ENCODE results near the gene MDGA2. TPM values are rescaled to one million over a fixed set of nuclear protein-coding genes. Genes with fewer than 3 reads are reported as not detected.

The MDGA2 gene
- total RNA-seq, 1 experiment from 2014 or later: not detected

DNA sequence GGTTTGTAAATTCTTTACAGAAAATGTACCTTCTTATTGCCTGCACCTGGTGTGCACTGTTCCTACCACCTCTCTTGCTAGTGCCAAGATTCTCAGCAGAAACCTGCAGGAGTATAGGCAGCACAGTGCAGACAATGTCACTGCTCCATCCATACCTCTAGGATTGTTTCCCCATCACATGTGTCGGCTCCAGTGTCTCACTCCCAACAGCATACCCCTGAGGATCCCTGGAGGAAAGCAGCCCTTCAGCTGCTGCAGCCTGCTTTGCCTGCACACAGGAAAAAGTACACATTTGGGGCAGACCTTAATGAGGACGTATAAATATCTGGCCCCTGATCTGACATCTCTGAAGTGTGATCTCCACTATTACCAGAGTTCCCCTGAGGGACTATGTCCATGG, 235.5 kb downstream of the MDGA2 start:
- H3K79me2 ChIP-seq (ENCODE audit: low read depth): no peaks in the 10 kb centered on the region
- ChIA-PET CTCF (no interaction called here), POLR2A (ENCODE audit: unreplicated experiment) (no interaction called here)
- no peak for DNase-seq
- no peaks in the 10 kb centered on the region for H3K36me3 ChIP-seq (ENCODE audit: low read depth)
- no peak overlapping the region for H2AFZ ChIP-seq
- no peaks in the 10 kb centered on the region for H3K4me1 ChIP-seq (replicated peaks; ENCODE audit: insufficient read depth)
- H3K4me2 ChIP-seq: no peak overlapping the region
- no peaks in the 10 kb centered on the region for H3K9me3 ChIP-seq (ENCODE audit: insufficient read depth, low read depth)
- H3K9me2 ChIP-seq (ENCODE audit: insufficient read depth): no peaks in the 10 kb centered on the region
- no peak overlapping the region for H3K4me3 ChIP-seq
- no TSS peak for BruUV-seq (replicated peaks)
- TF ChIP-seq EZH2 (IDR thresholded peaks at IDR 0.05; ENCODE audit: low read depth): no peak
- TF ChIP-seq, protein P1, sequence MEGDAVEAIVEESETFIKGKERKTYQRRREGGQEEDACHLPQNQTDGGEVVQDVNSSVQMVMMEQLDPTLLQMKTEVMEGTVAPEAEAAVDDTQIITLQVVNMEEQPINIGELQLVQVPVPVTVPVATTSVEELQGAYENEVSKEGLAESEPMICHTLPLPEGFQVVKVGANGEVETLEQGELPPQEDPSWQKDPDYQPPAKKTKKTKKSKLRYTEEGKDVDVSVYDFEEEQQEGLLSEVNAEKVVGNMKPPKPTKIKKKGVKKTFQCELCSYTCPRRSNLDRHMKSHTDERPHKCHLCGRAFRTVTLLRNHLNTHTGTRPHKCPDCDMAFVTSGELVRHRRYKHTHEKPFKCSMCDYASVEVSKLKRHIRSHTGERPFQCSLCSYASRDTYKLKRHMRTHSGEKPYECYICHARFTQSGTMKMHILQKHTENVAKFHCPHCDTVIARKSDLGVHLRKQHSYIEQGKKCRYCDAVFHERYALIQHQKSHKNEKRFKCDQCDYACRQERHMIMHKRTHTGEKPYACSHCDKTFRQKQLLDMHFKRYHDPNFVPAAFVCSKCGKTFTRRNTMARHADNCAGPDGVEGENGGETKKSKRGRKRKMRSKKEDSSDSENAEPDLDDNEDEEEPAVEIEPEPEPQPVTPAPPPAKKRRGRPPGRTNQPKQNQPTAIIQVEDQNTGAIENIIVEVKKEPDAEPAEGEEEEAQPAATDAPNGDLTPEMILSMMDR (conservative IDR thresholded peaks at IDR 0.05): no peak
- H3K27ac ChIP-seq: no peak overlapping the region
- no peaks in the 10 kb centered on the region for H3F3A ChIP-seq (ENCODE audit: insufficient read depth, low read depth)
- no peaks in the 10 kb centered on the region for H3K27me3 ChIP-seq (ENCODE audit: insufficient read depth, low read depth)
- intact Hi-C loops (cut with micrococcal nuclease; ENCODE audit: unreplicated experiment): loop anchor here (10.0 kb wide), 1 partner anchor 1375 kb away; no protein-coding TSS in a partner anchor
- no peaks in the 10 kb centered on the region for H4K20me1 ChIP-seq (ENCODE audit: insufficient read depth)

DNA sequence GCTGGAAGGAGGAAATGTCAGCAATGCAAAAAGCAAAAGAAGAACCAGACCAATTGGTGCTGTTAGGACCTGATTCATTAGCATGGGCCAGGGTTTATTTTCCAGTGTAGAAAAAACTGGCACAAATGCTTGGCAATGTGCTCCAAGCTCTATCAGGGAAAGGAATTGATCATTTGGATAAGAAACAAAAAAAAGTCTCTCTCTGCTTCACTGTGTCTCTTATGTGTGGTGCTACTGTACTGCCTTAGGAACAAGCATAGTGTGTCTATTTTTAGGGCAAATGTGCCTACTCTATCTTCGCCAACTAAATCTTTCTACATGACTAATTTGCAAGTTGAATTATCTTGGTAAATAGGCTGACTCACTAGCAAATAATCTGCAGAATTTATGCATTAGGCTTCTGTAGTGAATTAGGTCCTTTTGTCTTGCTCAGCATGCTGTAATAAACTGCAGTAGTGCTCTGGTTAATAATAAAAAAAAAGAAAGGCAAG, 236.7 kb downstream of the MDGA2 start:
- BruUV-seq (replicated peaks): no TSS peak
- Histone ChIP-seq H3K4me1 (replicated peaks; ENCODE audit: insufficient read depth) (no peaks in the 10 kb centered on the region), H3K9me2 (ENCODE audit: insufficient read depth) (no peaks in the 10 kb centered on the region), H3K4me2 (no peak overlapping the region), H3K27me3 (ENCODE audit: insufficient read depth, low read depth) (no peaks in the 10 kb centered on the region), H3K9me3 (ENCODE audit: insufficient read depth, low read depth) (no peaks in the 10 kb centered on the region), H2AFZ (no peak overlapping the region), H3F3A (ENCODE audit: insufficient read depth, low read depth) (no peaks in the 10 kb centered on the region), H3K79me2 (ENCODE audit: low read depth) (no peaks in the 10 kb centered on the region), H4K20me1 (ENCODE audit: insufficient read depth) (no peaks in the 10 kb centered on the region), H3K27ac (no peak overlapping the region), H3K36me3 (ENCODE audit: low read depth) (no peaks in the 10 kb centered on the region), H3K4me3 (no peak overlapping the region)
- TF ChIP-seq, protein P1 (conservative IDR thresholded peaks at IDR 0.05): no peak
- TF ChIP-seq EZH2 (IDR thresholded peaks at IDR 0.05; ENCODE audit: low read depth): no peak
- CTCF ChIA-PET: no interaction called here
- POLR2A ChIA-PET (ENCODE audit: unreplicated experiment): no interaction called here
- intact Hi-C loops (cut with micrococcal nuclease; ENCODE audit: unreplicated experiment): loop anchor here (10.0 kb wide), 1 partner anchor 1374 kb away; no protein-coding TSS in a partner anchor
- DNase-seq: peak in 1 of 2 experiments; percentile 40

DNA sequence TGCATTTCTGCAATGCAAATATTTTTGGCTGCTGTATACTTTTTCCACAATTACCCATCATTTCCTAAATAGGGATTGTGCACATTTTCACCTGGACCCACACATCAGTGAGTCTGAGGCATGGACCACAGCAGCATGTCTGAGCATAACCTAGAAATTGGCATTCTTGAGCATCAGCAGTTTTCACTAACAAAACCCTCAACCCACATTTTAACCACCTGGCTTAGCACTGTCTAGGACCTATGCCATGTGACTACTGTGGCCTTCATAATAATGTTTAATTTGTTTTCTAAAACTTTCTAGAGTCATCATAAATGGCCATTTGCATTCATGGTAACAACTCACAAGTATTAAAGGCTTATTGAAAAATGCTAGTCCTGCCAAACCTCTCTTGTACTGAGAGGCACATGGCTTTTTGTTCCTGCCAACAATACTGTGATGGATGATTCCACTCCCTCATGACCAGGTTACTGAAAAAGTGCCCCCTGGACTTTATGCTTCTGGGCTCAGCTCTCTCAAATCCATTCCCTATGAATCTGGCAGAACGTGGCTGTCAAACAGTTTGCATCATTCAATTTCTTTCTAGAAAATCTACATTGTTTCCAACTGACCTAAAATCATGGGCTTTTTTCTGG, 240.0 kb downstream of the MDGA2 start:
- H3F3A ChIP-seq (ENCODE audit: insufficient read depth, low read depth): no peaks in the 10 kb centered on the region
- POLR2A ChIA-PET (ENCODE audit: unreplicated experiment): no interaction called here
- H3K4me2 ChIP-seq: no peak overlapping the region
- no TSS peak for BruUV-seq (replicated peaks)
- H2AFZ ChIP-seq: no peak overlapping the region
- no peaks in the 10 kb centered on the region for H3K4me1 ChIP-seq (replicated peaks; ENCODE audit: insufficient read depth)
- H3K79me2 ChIP-seq (ENCODE audit: low read depth): no peaks in the 10 kb centered on the region
- no peaks in the 10 kb centered on the region for H4K20me1 ChIP-seq (ENCODE audit: insufficient read depth)
- no peak overlapping the region for H3K27ac ChIP-seq
- TF ChIP-seq, protein P1 (conservative IDR thresholded peaks at IDR 0.05): no peak
- no peak for TF ChIP-seq EZH2 (IDR thresholded peaks at IDR 0.05; ENCODE audit: low read depth)
- CTCF ChIA-PET: no interaction called here
- no peaks in the 10 kb centered on the region for H3K9me3 ChIP-seq (ENCODE audit: insufficient read depth, low read depth)
- H3K36me3 ChIP-seq (ENCODE audit: low read depth): no peaks in the 10 kb centered on the region
- DNase-seq: no peak
- no peak overlapping the region for H3K4me3 ChIP-seq
- intact Hi-C loops (cut with micrococcal nuclease; ENCODE audit: unreplicated experiment): loop anchor here (10.0 kb wide), 1 partner anchor 1371 kb away; no protein-coding TSS in a partner anchor
- H3K9me2 ChIP-seq (ENCODE audit: insufficient read depth): no peaks in the 10 kb centered on the region
- no peaks in the 10 kb centered on the region for H3K27me3 ChIP-seq (ENCODE audit: insufficient read depth, low read depth)
